ENCODE data around the gene UPF3A.

GRCh38 chr13:114263578-114263977 is 17.8 kb upstream of the UPF3A start:
- no peak for TF ChIP-seq TAF1 (IDR thresholded peaks at IDR 0.05; ENCODE audit: borderline replicate concordance, low read depth, low read length)
- TF ChIP-seq CTCF (IDR thresholded peaks at IDR 0.05 in 2 of 3, conservative IDR thresholded peaks at IDR 0.05 in 1 of 3; ENCODE audit: control insufficient read depth in 2 of 3, extremely low read depth in 1 of 3, insufficient read depth in 1 of 3, low read depth in 3 of 3, low read length in 3 of 3), result no peak
- TF ChIP-seq EED (IDR thresholded peaks at IDR 0.05; ENCODE audit: low read depth), result 0 out of 2 replicates have a peak, but pooled peaks have one; percentile 49
- no peak for TF ChIP-seq USF2 (IDR thresholded peaks at IDR 0.05; ENCODE audit: borderline replicate concordance, low read depth, low read length)
- TF ChIP-seq ZSCAN29 (IDR thresholded peaks at IDR 0.05), result no peak
- no peak for TF ChIP-seq PAX8 (IDR thresholded peaks at IDR 0.05)
- TF ChIP-seq POLR2A (IDR thresholded peaks at IDR 0.05; ENCODE audit: low read depth, low read length), result no peak
- no peak for TF ChIP-seq EZH2 (IDR thresholded peaks at IDR 0.05; ENCODE audit: borderline replicate concordance, control insufficient read depth, low read depth, low read length)
- no peak for TF ChIP-seq TCF7 (IDR thresholded peaks at IDR 0.05; ENCODE audit: borderline replicate concordance)
- TF ChIP-seq NR2F1 (conservative IDR thresholded peaks at IDR 0.05), result no peak
- no peak for TF ChIP-seq PBX3 (IDR thresholded peaks at IDR 0.05; ENCODE audit: insufficient replicate concordance, low read depth, low read length)
- TF ChIP-seq GABPA (IDR thresholded peaks at IDR 0.05; ENCODE audit: low read depth), result no peak

Data from GM12878 (cell line).